GM18873 (cell line): ENCODE measurements around the gene RAB22A.
"Not testable (repeated sequence)": the region's sequence is repeated elsewhere in the genome, so short reads cannot be mapped to it uniquely, and the experiment has no call there.

Experiments
- ATAC-seq: cut with Tn5 transposase; IDR thresholded peaks from one replicate; pipeline ENCODE4 v1.9.1; 2021; ENCODE audit warnings: mild to moderate bottlenecking, moderate library complexity, moderate number of reproducible peaks; ENCODE audit not compliant: unreplicated experiment, low FRiP score

RAB22A gene

GRCh38 chr20:58340853-58341252, 31.3 kb downstream of the RAB22A start:
- ATAC-seq, result no peak

- ATAC-seq, result no peak
Observed at GRCh38 chr20:58342104-58342945, 32.8 kb downstream of the RAB22A start.

GRCh38 chr20:58344741-58345140, 35.2 kb downstream of the RAB22A start:
- ATAC-seq, result no peak

GRCh38 chr20:58349570-58349969, 40.1 kb downstream of the RAB22A start:
- no peak for ATAC-seq

GRCh38 chr20:58352468-58352867, 43.0 kb downstream of the RAB22A start:
- no peak for ATAC-seq

DNA sequence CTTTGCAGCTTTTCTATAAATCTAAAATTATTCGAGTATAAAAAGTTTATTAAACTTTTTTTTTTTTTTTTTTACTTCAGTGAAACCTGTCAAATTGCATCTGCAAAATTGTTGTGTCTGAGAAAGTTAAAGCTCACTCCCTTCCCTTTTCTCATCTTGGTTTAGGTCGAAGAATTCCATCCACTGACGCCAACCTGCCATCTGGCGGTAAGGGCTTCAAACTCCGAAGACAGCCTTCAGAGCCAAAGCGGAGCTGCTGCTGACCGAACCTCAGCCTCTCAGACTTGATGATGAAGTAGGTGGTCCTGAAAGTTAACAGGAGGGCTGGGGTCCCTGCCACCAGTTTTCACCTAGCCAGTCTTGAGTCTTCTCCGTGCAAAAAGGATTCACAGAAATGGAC, 49.9 kb downstream of the RAB22A start:
- no peak for ATAC-seq

GRCh38 chr20:58360936-58361335, 51.4 kb downstream of the RAB22A start:
- no peak for ATAC-seq

- no peak for ATAC-seq
Observed at GRCh38 chr20:58361481-58362205, 52.1 kb downstream of the RAB22A start.

GRCh38 chr20:58362206-58362516, 52.6 kb downstream of the RAB22A start:
- no peak for ATAC-seq

DNA sequence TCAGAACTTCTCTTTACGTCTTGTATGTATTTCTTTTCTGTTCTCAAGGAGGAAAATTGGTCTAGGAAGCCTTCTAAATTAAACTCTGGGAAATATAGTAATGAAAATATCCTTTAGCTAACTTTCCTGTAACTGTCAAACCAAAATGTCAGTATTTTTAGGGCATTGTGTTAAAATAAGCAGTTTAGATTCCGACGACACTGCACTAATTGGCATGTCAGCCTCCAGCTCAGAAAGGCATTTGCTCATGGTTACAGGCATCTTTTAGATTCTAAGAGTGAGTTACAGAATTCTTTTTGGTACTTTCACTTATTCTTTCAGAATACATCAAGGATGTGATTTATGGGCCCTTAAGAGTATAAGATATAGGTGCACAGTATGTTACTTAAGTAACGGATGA, 53.5 kb downstream of the RAB22A start:
- no peak for ATAC-seq

DNA sequence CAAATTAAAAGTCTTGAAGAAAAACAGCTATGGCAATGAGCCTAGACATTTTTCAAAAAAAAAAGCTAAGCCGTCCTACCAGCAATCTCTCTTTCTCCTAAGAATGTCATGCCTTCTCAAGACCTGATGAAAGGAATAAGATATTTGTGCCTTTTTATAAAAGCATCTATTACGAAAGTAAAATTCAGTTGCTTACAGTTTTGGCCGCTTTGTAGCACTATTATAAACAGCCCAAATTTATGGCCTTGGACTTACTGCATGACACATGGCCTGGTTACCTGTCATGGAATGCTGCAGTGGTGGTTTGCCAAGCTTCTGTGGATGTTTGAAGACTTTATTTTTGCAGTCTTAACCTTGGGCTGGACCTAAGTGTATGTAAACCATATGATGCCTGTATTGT, 57.4 kb downstream of the RAB22A start:
- no peak for ATAC-seq

DNA sequence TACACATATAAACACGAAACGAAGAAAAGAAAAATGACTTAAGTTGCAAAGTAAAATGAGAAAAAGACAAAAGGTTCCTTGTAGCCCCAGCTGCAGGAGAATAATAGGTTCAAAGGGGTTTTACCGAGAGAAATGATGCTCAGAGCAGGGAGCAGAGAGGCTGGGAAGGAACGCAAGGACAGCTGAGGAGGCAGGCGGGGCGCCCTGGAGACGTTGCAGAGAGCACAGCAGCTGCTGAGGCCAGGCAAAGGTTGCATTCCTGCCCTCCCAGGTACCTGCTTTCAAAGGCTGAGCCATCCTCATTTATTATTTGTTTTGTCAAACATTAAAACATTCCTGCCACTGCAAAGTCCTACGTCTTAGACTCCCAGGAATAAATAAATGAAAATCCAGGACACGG, 63.3 kb downstream of the RAB22A start:
- no peak for ATAC-seq

- not testable (repeated sequence) for ATAC-seq
Observed at GRCh38 chr20:58373296-58373695, 63.8 kb downstream of the RAB22A start.

- ATAC-seq, result no peak
Observed at GRCh38 chr20:58374027-58374850, 64.7 kb downstream of the RAB22A start.

DNA sequence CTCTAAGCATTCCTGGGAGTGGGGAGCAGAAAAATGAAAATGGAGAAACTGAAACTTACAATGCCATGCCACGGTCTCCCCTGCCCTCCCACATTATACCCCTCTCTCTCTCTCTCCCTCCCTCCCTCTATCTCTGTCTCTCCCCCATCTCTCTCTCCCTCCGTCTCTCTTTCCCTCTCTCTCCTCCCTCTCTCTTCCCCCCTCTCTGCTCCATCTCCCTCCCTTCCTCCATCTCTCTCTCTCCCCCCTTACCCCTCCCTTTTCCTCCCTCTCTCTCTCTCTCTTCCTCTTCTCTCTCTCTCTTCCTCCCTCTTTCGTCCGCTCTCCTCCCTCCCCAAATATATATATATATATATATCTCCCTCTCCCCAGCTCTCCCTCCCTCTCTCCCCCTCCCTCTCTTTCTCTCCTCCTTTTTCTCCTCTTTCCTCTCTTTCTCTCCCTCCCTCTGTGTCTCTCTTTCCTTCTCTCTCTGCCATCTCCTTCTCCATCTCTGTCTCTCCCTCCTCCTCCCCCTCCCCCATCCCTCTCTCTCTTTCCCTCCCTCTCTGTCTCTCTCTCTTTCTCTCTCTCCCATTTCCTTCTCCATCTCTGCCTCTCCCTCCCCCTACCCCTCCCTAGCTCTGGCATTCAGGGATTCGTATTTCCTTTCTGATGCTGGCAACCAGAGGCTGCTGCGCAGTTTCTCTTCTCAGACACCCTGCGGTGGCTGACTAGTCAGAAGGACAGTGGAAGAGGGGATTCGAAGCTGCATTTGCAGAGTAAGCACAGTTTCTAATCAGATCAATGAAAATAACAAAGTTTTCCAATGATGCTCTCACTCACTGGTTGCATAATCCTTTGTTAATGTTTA, 65.6 kb downstream of the RAB22A start:
- ATAC-seq, result no peak

DNA sequence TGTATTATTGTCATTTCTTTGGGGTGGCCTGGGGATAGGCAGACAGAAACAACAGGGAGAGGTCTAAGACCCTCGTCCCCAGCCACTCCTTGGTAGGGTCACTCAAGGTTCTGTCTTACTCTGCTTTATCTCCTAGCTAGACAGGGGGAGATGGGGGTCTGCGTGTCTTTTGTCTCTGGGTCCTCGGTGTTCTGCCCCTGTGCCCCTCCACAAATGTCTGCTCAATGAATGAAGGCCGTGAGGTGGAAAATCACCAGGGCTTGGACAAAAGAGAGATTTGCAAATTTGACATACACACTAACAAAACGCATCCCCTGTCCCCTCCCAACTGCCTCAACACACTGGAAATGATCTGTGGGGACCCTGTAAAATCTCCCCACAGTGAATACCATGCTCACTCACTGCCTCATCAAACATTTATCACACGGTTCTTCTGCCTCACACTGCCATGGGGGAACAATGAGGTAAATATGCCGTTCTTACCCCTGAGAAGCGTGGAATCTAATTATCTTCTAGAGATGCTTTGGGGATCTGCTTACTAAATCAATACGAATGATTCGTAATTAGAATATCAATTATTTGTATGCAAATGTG, 66.3 kb downstream of the RAB22A start:
- ATAC-seq, result no peak

DNA sequence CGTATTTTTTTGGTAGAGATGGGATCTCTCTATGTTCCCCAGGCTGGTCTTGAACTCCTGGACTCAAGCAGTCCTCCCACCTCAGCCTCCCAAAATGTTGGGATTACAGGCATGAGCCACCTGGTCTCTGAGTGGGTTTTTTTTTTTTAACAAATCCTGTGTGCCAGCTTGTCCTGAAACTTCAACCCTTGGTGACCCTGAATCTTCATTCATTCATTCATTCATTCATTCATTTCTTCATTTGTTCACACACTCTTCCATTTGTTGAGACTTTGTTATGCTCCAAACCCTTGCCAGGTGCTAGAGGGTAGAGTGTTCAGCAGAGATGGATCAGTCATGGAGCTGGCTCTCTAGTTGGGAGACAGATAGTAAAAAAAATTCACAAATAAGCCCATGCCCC, 67.5 kb downstream of the RAB22A start:
- no peak for ATAC-seq

- ATAC-seq, result no peak
Observed at GRCh38 chr20:58377766-58378401, 68.4 kb downstream of the RAB22A start.

- no peak for ATAC-seq
Observed at GRCh38 chr20:58378704-58379103, 69.2 kb downstream of the RAB22A start.
